ENCODE measurements around the gene NEK6.

DNA sequence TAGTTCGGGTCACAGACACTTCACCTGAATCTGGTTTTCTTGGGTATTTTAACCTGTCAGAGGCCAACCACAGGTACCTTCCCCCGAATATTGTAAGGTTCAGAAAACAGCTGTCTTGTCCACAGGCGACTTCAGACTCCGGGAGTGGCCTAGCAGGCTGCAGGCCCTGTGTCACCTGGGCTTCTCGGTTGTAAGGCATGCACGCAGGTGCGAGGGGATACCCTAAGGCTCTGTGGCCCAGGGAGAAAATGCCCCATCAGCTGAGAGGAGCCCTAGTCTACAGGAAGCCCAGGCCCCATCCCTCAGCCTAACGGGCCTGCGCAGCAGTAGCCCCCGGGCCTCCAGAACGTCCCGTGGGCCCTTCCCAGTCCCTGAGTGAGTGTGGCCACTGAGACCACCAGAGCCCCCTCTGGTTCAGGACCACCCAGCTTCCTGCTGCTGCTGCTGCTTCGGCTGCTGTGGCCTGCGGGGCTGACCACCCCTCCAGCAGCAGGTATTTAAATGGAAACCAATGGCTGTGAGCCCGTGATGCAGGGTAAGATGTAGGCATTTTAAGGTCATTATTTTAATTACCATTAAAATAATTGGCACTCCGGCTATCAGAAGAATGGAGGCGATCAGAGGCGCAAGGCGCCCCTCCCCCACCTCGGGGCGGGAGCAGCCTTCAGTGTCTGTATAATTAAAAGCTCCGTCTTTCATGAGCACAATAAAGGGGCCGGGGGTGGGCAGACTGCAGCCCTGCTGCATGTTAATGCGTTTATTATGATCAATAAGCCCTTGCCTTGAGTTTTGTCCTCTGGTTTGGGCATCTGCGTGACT, 92.1 kb downstream of the NEK6 start:
- TF ChIP-seq, protein P1, sequence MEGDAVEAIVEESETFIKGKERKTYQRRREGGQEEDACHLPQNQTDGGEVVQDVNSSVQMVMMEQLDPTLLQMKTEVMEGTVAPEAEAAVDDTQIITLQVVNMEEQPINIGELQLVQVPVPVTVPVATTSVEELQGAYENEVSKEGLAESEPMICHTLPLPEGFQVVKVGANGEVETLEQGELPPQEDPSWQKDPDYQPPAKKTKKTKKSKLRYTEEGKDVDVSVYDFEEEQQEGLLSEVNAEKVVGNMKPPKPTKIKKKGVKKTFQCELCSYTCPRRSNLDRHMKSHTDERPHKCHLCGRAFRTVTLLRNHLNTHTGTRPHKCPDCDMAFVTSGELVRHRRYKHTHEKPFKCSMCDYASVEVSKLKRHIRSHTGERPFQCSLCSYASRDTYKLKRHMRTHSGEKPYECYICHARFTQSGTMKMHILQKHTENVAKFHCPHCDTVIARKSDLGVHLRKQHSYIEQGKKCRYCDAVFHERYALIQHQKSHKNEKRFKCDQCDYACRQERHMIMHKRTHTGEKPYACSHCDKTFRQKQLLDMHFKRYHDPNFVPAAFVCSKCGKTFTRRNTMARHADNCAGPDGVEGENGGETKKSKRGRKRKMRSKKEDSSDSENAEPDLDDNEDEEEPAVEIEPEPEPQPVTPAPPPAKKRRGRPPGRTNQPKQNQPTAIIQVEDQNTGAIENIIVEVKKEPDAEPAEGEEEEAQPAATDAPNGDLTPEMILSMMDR (IDR thresholded peaks at IDR 0.05) = no peak
- TF ChIP-seq POLR2A (IDR thresholded peaks at IDR 0.05) = no peak

All from body of pancreas (tissue), 4 donors.